BE2C (cell line): Measurements from ENCODE around the gene SMURF1.

Experiments used
- DNase-seq: peaks from one replicate; pipeline ENCODE4 v3.0.0-alpha.2; 2020
- H3K27me3 ChIP-seq: fragments of 250-450 bp; sonication (Bioruptor Pico); 2 replicates; pipeline ENCODE4 v1.5.1; 2020; ENCODE audit warnings: mild to moderate bottlenecking
- H3K36me3 ChIP-seq: fragments of 250-450 bp; sonication (Bioruptor Pico); 2 replicates; pipeline ENCODE4 v1.5.1; 2020; ENCODE audit warnings: mild to moderate bottlenecking
- H3K4me1 ChIP-seq: fragments of 250-450 bp; sonication (Bioruptor Pico); 2 replicates; pipeline ENCODE4 v1.5.1; 2020
- H3K4me3 ChIP-seq: 2 replicates; pipeline ENCODE4 v1.5.1; 2011; ENCODE audit warnings: low read depth, low read length
- H3K9me3 ChIP-seq: fragments of 250-450 bp; sonication (Bioruptor Pico); 2 replicates; pipeline ENCODE4 v1.5.1; 2020
- TF ChIP-seq, protein P1 (sequence below): IDR thresholded peaks from 2 replicates; pipeline ENCODE4 v1.5.1; 2012; ENCODE audit warnings: mild to moderate bottlenecking, low read depth, low read length

SMURF1 gene

DNA sequence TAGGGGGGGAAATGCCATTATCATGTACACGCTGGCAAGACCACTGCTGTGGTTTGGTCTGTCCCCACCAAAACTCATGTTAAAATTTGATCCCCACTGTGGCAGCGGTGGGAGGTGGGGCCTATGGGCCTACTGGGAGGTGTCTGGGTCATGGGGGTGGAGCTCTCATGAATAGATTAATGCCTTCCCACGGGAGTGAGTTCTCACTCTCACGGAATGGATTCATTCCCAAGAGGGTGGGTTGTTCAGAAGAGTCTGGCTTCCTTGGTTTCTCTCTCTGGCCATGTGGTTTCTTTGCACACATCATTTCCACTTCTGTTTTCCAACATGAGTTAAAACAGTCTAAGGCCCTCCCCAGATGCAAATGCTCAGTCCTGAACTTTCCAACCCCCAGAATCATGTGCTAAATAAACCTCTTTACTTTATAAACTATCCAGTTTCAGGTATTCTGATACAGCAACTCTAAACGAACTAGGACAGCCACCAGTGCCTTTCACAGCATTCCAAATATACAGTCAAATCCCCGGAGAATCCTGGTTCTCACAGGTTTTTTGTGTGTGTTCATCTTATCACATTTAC, 44.3 kb downstream of the SMURF1 start:
- Histone ChIP-seq H3K27me3 (no peaks in the 10 kb centered on the region), H3K9me3 (no peaks in the 10 kb centered on the region), H3K36me3 (no peaks in the 10 kb centered on the region), H3K4me3 (no peak overlapping the region), H3K4me1 (no peaks in the 10 kb centered on the region)
- TF ChIP-seq, protein P1, sequence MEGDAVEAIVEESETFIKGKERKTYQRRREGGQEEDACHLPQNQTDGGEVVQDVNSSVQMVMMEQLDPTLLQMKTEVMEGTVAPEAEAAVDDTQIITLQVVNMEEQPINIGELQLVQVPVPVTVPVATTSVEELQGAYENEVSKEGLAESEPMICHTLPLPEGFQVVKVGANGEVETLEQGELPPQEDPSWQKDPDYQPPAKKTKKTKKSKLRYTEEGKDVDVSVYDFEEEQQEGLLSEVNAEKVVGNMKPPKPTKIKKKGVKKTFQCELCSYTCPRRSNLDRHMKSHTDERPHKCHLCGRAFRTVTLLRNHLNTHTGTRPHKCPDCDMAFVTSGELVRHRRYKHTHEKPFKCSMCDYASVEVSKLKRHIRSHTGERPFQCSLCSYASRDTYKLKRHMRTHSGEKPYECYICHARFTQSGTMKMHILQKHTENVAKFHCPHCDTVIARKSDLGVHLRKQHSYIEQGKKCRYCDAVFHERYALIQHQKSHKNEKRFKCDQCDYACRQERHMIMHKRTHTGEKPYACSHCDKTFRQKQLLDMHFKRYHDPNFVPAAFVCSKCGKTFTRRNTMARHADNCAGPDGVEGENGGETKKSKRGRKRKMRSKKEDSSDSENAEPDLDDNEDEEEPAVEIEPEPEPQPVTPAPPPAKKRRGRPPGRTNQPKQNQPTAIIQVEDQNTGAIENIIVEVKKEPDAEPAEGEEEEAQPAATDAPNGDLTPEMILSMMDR: no peak
- DNase-seq: no peak

DNA sequence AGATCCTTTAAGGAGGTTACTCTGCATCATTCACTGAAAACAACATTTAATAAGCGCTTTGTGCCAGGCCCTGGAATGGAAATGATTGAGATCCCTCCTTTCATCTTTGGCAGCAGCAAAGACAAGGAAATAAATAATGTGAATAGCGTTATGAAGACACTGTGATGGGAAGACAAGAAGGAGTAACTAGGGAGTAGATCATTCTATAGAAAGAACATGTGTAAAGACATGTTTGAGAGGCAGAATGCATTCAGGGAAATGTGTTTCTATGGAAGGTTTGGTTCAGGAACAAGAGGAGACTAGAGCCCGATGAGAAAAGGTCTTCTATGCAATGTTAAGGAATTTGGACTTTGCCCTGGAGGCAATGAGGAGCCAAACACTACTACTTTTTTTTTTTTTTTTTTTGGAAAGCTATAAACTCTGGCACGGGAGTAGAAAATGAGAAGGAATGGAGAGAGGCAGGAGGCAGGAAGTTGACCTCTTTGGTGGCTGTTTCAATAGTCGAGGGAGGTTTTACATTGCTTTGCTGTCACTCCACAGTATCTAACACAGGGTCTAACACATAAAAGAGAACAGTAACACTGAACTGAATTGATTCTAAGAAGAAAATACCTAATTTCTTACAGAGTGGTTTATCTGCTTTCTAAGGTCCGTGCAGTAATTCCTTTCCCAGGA, 44.9 kb downstream of the SMURF1 start:
- H3K36me3 ChIP-seq: no peaks in the 10 kb centered on the region
- H3K9me3 ChIP-seq: no peaks in the 10 kb centered on the region
- TF ChIP-seq, protein P1: no peak
- no peaks in the 10 kb centered on the region for H3K4me1 ChIP-seq
- no peak for DNase-seq
- H3K4me3 ChIP-seq: no peak overlapping the region
- no peaks in the 10 kb centered on the region for H3K27me3 ChIP-seq

DNA sequence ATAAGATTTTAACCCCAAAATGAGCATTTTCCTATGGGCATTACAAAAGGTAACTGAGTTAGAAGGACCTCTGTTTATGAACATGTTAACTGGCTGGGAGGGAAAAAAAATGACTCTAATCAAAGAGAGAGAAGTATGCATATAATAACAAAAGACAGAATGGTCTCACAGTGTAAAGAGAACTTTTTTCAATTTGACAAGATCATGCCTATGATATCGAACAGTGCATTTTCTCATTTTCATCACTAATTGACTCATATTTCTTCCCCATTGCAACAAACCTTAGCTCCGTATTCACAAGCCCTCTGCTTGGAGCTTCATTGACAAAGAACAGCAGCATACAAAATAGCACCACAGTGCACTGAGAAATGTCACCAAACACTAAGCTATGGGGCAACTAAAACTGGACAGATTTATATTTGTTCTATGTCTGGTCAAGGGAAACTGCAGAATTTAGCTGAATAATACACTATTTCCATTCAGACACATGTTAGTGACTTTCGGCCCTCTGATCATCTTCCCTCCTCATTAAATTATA, 45.6 kb downstream of the SMURF1 start:
- H3K27me3 ChIP-seq: no peaks in the 10 kb centered on the region
- no peaks in the 10 kb centered on the region for H3K36me3 ChIP-seq
- H3K9me3 ChIP-seq: no peaks in the 10 kb centered on the region
- TF ChIP-seq, protein P1: no peak
- no peak for DNase-seq
- H3K4me3 ChIP-seq: no peak overlapping the region
- H3K4me1 ChIP-seq: no peaks in the 10 kb centered on the region

DNA sequence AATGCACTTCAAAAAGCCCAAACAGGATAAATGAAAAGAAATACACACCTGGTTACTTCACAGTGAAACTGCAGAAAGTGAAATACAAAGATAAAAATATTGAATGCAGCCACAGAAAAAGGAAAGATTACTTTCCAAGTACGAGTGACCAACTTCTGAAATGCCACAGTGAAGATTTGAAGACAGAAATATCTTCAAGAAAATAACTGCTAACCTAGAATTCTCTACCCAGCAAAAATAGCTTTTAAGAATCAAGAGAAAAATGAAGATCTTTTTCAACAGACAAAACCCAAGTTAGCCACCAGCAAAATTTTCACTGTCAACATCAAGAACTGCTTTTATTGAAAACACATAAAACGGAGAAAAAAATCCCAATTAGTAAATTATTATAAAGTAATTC, 46.2 kb downstream of the SMURF1 start:
- no peaks in the 10 kb centered on the region for H3K36me3 ChIP-seq
- TF ChIP-seq, protein P1: no peak
- H3K9me3 ChIP-seq: no peaks in the 10 kb centered on the region
- no peaks in the 10 kb centered on the region for H3K4me1 ChIP-seq
- DNase-seq: no peak
- no peak overlapping the region for H3K4me3 ChIP-seq
- H3K27me3 ChIP-seq: no peaks in the 10 kb centered on the region

DNA sequence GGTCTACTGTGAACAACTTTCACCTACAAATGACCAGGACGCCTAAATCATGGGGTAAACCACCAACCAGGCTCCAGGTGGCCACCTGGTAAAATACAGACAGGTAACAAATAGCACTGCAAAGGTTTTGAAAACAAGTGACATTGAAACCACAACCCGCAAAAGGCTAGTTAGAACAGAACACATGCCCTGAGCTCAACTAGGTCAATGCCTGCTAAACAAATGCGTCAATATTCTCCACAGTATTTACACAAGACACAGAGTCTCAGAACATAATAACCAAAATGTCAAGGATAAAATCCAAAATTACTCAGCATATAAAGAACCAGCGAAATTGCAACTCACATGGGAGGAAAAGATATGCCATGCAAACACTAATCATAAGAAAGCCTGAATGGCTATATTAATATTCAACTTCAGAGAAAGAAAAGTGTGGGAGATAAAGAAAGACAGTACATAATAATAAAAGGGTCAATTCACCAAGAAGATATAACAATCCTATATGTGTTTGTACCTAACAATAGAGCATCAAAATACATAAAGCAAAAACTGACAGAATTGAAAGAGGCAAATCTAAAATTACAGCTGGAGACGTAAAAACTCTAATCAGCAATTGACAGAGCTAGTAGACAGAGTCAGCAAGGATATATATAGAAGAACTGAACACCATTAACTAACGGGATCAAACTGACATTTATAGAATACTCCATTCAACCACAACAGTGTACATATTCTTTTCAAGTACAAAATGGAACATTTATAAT, 47.6 kb downstream of the SMURF1 start:
- Histone ChIP-seq H3K27me3 (no peaks in the 10 kb centered on the region), H3K36me3 (no peaks in the 10 kb centered on the region), H3K9me3 (no peaks in the 10 kb centered on the region), H3K4me1 (no peaks in the 10 kb centered on the region), H3K4me3 (no peak overlapping the region)
- no peak for DNase-seq
- TF ChIP-seq, protein P1: no peak

DNA sequence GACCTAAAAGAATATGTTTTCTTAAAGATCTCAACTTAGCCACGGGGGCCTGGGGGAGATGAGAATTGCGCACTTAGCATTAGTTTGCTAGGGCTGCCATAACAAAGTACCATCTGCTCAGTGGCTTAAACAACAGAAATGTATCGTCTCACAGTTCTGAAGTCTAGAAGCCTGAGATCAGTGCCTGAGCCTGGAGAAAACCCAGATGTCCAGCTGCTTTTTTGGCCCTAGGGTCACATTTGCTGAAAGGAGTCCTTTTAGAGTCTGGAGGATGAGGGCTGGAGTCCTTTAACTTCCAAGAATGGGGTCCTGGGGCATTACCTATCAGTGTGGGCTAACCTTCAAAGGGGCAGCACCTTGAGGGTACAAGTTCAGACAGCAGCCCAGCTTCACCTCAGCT, 48.2 kb downstream of the SMURF1 start:
- Histone ChIP-seq H3K36me3 (no peaks in the 10 kb centered on the region), H3K4me1 (no peaks in the 10 kb centered on the region), H3K4me3 (no peak overlapping the region), H3K9me3 (no peaks in the 10 kb centered on the region), H3K27me3 (no peaks in the 10 kb centered on the region)
- TF ChIP-seq, protein P1: no peak
- no peak for DNase-seq
